A673 (cell line): ENCODE measurements around the gene PVR. TPM values are rescaled to one million over a fixed set of nuclear protein-coding genes. Genes with fewer than 3 reads are reported as not detected.
"Not testable (repeated sequence)": the region's sequence is repeated elsewhere in the genome, so short reads cannot be mapped to it uniquely, and the experiment has no call there.

ENCODE experiments used
- BruUV-seq: library from RNA; stranded (reverse); fragments of 400-500 nt; replicated peaks from 2 replicates; lab custom pipeline; 2021; lab: Mats Ljungman, UMichigan
- CTCF ChIA-PET: fragments of 300-600 bp; sonication (Branson Sonifier 250); formaldehyde crosslinking; loops from one replicate; lab custom pipeline; 2022; ENCODE audit warnings: antibody characterized with exemption; lab: Charles Lee
- POLR2A ChIA-PET: fragments of 300-600 bp; sonication (Branson Sonifier 250); formaldehyde crosslinking; loops from one replicate; lab custom pipeline; 2022; ENCODE audit warnings: antibody characterized with exemption; ENCODE audit not compliant: low non-redundant PET; lab: Charles Lee
- DNase-seq: peaks from one replicate; pipeline ENCODE4 v3.0.0-alpha.2; 2015; ENCODE audit warnings: low spot score
- H3K27ac ChIP-seq: fragments of 200-600 bp; sonication (generic); 2 replicates; pipeline ENCODE4 v1.5.1; 2016; ENCODE audit warnings: mixed run types, low read depth, mild to moderate bottlenecking, mixed read lengths, antibody characterized with exemption, low read length; ENCODE audit not compliant: poor library complexity, severe bottlenecking
- H3K27me3 ChIP-seq: fragments of 200-600 bp; sonication (generic); replicated peaks from 2 replicates; pipeline ENCODE4 v1.6.1; 2017; ENCODE audit warnings: mixed run types, low read depth, mild to moderate bottlenecking, mixed read lengths, antibody characterized with exemption, low read length; ENCODE audit not compliant: insufficient read depth, poor library complexity
- H3K36me3 ChIP-seq: fragments of 200-600 bp; sonication (generic); 2 replicates; pipeline ENCODE4 v1.6.1; 2016; ENCODE audit warnings: mixed run types, mild to moderate bottlenecking, mixed read lengths, antibody characterized with exemption, low read length; ENCODE audit not compliant: insufficient read depth, poor library complexity, severe bottlenecking
- H3K4me1 ChIP-seq: fragments of 200-600 bp; sonication (generic); 2 replicates; pipeline ENCODE4 v1.6.1; 2017; ENCODE audit warnings: mixed run types, mild to moderate bottlenecking, mixed read lengths, antibody characterized with exemption, low read length; ENCODE audit not compliant: insufficient read depth, poor library complexity, severe bottlenecking
- H3K4me3 ChIP-seq: fragments of 200-600 bp; sonication (generic); 2 replicates; pipeline ENCODE4 v1.5.1; 2016; ENCODE audit warnings: low read depth, mixed run types, mild to moderate bottlenecking, mixed read lengths, low read length; ENCODE audit not compliant: poor library complexity, severe bottlenecking
- H3K9me3 ChIP-seq: fragments of 200-600 bp; sonication (generic); 2 replicates; pipeline ENCODE4 v1.6.1; 2016; ENCODE audit warnings: mixed run types, low read depth, mild to moderate bottlenecking, mixed read lengths, antibody characterized with exemption, low read length; ENCODE audit not compliant: poor library complexity, severe bottlenecking
- EZH2 ChIP-seq: fragments of 200-600 bp; sonication (generic); IDR thresholded peaks from 2 replicates; pipeline ENCODE4 v1.6.1; 2017; ENCODE audit warnings: borderline replicate concordance, low read depth, mild to moderate bottlenecking, mixed read lengths, antibody characterized with exemption, low read length; ENCODE audit not compliant: poor library complexity, severe bottlenecking
- intact Hi-C: fragments of 100-400 bp; cut with micrococcal nuclease; formaldehyde crosslinking; loops from one replicate; pipeline ENCODE4 v1.10.0; 2022; ENCODE audit not compliant: unreplicated experiment
- total RNA-seq: library from RNA; stranded (reverse); gene quantifications from 2 replicates; pipeline ENCODE4 v1.2.3, GENCODE V29; 2021
- TF ChIP-seq, protein P1 (sequence below): fragments of 300-800, 200-600 bp; sonication (generic); conservative IDR thresholded peaks from 2 replicates; pipeline ENCODE4 v1.5.1; 2017; ENCODE audit warnings: low read depth, mild to moderate bottlenecking, antibody characterized with exemption, low read length, moderate library complexity, mixed read lengths

The PVR gene
- total RNA-seq, 1 experiment from 2014 or later = 29.5 TPM

DNA sequence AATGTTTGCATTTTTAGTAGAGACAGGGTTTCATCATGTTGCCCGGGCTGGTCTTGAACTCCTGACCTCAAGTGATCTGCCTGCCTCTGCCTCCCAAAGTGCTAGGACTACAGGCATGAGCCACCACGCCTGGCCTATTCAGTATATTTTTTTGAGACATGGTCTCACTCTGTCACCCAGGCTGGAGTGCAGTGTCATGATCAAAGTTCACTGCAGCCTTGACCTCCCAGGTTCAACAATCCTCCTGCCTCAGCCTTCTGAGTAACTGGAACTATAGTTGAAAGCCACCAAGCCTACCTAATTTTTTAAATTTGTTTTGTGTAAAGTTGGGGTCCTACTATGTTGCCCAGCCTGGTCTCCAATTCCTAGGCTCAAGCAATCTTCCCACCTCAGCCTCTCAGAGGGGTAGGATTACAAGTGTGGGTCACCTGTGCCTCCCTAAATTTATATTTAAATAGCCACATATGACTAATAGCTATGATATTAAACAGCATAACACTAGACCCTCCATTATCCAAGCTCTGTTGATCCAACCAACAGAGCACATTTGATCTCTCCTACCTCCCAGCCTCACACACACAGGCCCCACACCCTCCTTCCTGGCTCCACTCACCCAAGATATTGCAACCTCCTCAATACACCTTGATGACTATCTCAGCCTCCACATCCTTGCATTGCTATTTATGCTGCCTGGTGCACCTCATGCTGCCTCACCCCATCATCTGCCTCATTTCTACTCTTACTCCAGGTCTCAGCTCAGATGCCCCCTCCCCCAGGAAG lies 25.5 kb downstream of the PVR start:
- H3K4me1 ChIP-seq = no peaks in the 10 kb centered on the region
- no peak for TF ChIP-seq EZH2
- no peaks in the 10 kb centered on the region for H3K9me3 ChIP-seq
- no peak for DNase-seq
- CTCF ChIA-PET = no interaction called here
- POLR2A ChIA-PET = no interaction called here
- H3K27me3 ChIP-seq = no peaks in the 10 kb centered on the region
- no peaks in the 10 kb centered on the region for H3K36me3 ChIP-seq
- BruUV-seq = no TSS peak
- H3K4me3 ChIP-seq = no peak overlapping the region
- H3K27ac ChIP-seq = no peak overlapping the region
- intact Hi-C loops = no loop called here

DNA sequence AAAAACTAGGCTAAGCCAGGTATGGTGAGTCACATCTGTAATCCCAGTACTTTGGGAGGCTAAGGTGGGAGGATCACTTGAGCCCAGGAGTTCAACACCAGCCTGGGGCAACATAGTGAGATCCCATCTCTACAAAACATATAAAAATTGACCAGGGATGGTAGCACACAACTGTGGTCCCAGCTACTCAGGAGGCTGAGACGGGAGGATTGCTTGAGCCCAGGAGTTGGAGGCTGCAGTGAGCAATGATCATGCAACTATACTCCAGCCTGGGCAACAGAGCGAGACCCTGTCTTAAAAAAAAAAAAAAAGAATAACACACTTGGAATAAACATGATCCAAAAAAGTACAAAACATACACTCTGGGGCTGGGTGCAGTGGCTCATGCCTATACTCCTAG lies 26.3 kb downstream of the PVR start:
- BruUV-seq, H3K9me3 ChIP-seq, H3K27ac ChIP-seq, H3K4me1 ChIP-seq, DNase-seq, H3K4me3 ChIP-seq, intact Hi-C loops, H3K27me3 ChIP-seq, H3K36me3 ChIP-seq, CTCF ChIA-PET, POLR2A ChIA-PET: not testable (repeated sequence)

DNA sequence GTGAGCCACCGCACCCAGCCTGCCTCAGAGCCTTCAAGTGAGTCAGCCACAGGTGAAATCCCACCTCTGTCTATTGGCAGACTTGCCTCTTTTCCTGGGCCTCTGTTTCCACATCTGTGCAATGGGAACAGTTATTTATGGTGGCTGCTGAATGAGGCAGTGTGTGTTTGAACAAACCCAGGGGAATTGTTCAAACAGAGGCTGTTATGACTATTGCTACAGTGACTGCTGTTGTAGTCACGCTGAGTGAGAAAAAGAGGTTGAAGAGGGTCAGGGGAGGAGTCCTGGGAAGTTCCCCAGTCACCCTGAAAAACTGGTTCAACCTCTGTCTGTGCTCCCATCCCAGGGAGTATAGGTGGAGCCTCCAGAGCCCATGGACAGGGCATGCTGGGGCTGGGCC lies 27.7 kb downstream of the PVR start, which contains the start of gene CEACAM19:
CEACAM19 (plus strand) TSS at position 83 of the 400 bp plus-strand sequence. CDS start 450 bp downstream, outside the sequence.
- ChIA-PET POLR2A (no interaction called here), CTCF (no interaction called here)
- intact Hi-C loops = no loop called here
- BruUV-seq = no TSS peak
- DNase-seq = no peak
- Histone ChIP-seq H3K36me3 (no peaks in the 10 kb centered on the region), H3K9me3 (no peaks in the 10 kb centered on the region), H3K4me1 (no peaks in the 10 kb centered on the region), H3K4me3 (no peak within 1 kb of the TSS), H3K27ac (no peak within 1 kb of the TSS), H3K27me3 (no peaks in the 10 kb centered on the region)
- TF ChIP-seq, protein P1, sequence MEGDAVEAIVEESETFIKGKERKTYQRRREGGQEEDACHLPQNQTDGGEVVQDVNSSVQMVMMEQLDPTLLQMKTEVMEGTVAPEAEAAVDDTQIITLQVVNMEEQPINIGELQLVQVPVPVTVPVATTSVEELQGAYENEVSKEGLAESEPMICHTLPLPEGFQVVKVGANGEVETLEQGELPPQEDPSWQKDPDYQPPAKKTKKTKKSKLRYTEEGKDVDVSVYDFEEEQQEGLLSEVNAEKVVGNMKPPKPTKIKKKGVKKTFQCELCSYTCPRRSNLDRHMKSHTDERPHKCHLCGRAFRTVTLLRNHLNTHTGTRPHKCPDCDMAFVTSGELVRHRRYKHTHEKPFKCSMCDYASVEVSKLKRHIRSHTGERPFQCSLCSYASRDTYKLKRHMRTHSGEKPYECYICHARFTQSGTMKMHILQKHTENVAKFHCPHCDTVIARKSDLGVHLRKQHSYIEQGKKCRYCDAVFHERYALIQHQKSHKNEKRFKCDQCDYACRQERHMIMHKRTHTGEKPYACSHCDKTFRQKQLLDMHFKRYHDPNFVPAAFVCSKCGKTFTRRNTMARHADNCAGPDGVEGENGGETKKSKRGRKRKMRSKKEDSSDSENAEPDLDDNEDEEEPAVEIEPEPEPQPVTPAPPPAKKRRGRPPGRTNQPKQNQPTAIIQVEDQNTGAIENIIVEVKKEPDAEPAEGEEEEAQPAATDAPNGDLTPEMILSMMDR = no peak
- no peak for TF ChIP-seq EZH2

DNA sequence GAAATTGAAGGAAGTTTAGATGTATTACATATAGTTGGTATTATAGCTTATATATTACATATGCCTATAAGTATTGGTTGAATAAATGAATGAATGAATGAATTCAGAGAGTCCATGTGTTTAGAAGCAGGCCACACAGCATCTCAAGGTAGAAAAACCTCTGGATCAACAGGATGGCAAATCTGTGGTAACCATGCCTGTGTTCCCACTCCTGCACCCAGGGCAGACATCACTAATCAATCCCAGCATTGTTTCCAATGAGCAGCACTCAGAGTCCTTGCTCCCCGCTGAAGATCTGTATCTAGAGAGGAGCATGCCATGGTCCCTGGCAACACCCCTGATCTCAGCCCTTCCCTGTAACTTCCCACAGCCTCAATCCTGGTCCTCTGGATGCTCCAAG lies 28.5 kb downstream of the PVR start:
- no peak overlapping the region for H3K4me3 ChIP-seq
- no peaks in the 10 kb centered on the region for H3K27me3 ChIP-seq
- no peak overlapping the region for H3K27ac ChIP-seq
- ChIA-PET POLR2A (no interaction called here), CTCF (no interaction called here)
- no peaks in the 10 kb centered on the region for H3K9me3 ChIP-seq
- intact Hi-C loops = no loop called here
- TF ChIP-seq, protein P1 = no peak
- no peak for TF ChIP-seq EZH2
- no TSS peak for BruUV-seq
- no peaks in the 10 kb centered on the region for H3K36me3 ChIP-seq
- peaks cover 5% of the 10 kb centered on the region for H3K4me1 ChIP-seq
- DNase-seq = no peak
